Gastroesophageal sphincter (tissue), 4 donors: ENCODE results near the gene ERBB2. TPM values are rescaled to one million over a fixed set of nuclear protein-coding genes. Genes with fewer than 3 reads are reported as not detected.
A peak's percentile ranks its signal among the peaks of the same experiment; 100 is the strongest.

Source experiments
- ATAC-seq: fragments of 150-250 bp; one replicate; pipeline ENCODE4 v1.9.1; 2016; ENCODE audit warnings: mild to moderate bottlenecking, moderate library complexity
- H3K27ac ChIP-seq, 4 donors: fragments of 200-600 bp; sonication (generic) in 3 of 4; 1 replicate in 3 of 4; 2 replicates in 1 of 4; pipeline ENCODE4 v1.5.1; 2016 to 2019
- H3K27me3 ChIP-seq: fragments of 200-600 bp; sonication (generic); one replicate; pipeline ENCODE4 v1.5.1; 2019
- H3K36me3 ChIP-seq, 2 donors: fragments of 200-600 bp; sonication (generic); one replicate each; pipeline ENCODE4 v1.5.1; 2019; ENCODE audit warnings: control low read depth in 1 of 2
- H3K4me1 ChIP-seq, 3 donors: fragments of 200-600 bp; sonication (generic); 1 replicate in 2 of 3; 2 replicates in 1 of 3; pipeline ENCODE4 v1.5.1; 2016 to 2019; ENCODE audit warnings: control low read depth in 2 of 3
- H3K4me3 ChIP-seq, 2 donors: fragments of 200-600 bp; sonication (generic); one replicate each; pipeline ENCODE4 v1.5.1; 2019; ENCODE audit warnings: mild to moderate bottlenecking in 1 of 2, moderate library complexity in 1 of 2
- H3K9me3 ChIP-seq, 3 donors: fragments of 200-600 bp; sonication (generic); one replicate each; pipeline ENCODE4 v1.5.1; 2017 to 2019; ENCODE audit warnings: control low read depth in 2 of 3
- CTCF ChIP-seq, 4 experiments: fragments of 200-600 bp in 2 of 4; fragments of 450-650 bp in 2 of 4; sonication (generic) in 1 of 4; IDR thresholded peaks; one replicate each; pipeline ENCODE4 v1.5.1; 2017 to 2019; ENCODE audit warnings: antibody characterized with exemption in 4 of 4, mild to moderate bottlenecking in 2 of 4, moderate library complexity in 2 of 4
- EP300 ChIP-seq: sonication (generic); formaldehyde crosslinking; IDR thresholded peaks from one replicate; pipeline ENCODE4 v1.6.1; 2017; ENCODE audit warnings: antibody characterized with exemption, mild to moderate bottlenecking
- POLR2A ChIP-seq, 2 donors: fragments of 450-650 bp; IDR thresholded peaks; one replicate each; pipeline ENCODE4 v1.6.1; 2017; ENCODE audit warnings: antibody characterized with exemption in 2 of 2, mild to moderate bottlenecking in 2 of 2, moderate library complexity in 1 of 2
- POLR2AphosphoS5 ChIP-seq: sonication (generic); formaldehyde crosslinking; IDR thresholded peaks from one replicate; pipeline ENCODE4 v1.6.1; 2017; ENCODE audit warnings: antibody characterized with exemption
- WGBS, 2 donors: methylation state at CpG; one replicate each; pipeline ENCODE4 v1.1.5; 2018; ENCODE audit warnings: low coverage in 1 of 2; 5-methylcytosine and 5-hydroxymethylcytosine counted together
- total RNA-seq, 4 donors: library from RNA; depleted of rRNA; stranded (reverse); fragments of >200 nt; gene quantifications; one replicate each; pipeline ENCODE4 v1.1.0, GENCODE V29; 2016

Gene ERBB2
- total RNA-seq, 4 donors from 2014 or later = 43.3 to 60.8 (median 48.2) TPM

DNA sequence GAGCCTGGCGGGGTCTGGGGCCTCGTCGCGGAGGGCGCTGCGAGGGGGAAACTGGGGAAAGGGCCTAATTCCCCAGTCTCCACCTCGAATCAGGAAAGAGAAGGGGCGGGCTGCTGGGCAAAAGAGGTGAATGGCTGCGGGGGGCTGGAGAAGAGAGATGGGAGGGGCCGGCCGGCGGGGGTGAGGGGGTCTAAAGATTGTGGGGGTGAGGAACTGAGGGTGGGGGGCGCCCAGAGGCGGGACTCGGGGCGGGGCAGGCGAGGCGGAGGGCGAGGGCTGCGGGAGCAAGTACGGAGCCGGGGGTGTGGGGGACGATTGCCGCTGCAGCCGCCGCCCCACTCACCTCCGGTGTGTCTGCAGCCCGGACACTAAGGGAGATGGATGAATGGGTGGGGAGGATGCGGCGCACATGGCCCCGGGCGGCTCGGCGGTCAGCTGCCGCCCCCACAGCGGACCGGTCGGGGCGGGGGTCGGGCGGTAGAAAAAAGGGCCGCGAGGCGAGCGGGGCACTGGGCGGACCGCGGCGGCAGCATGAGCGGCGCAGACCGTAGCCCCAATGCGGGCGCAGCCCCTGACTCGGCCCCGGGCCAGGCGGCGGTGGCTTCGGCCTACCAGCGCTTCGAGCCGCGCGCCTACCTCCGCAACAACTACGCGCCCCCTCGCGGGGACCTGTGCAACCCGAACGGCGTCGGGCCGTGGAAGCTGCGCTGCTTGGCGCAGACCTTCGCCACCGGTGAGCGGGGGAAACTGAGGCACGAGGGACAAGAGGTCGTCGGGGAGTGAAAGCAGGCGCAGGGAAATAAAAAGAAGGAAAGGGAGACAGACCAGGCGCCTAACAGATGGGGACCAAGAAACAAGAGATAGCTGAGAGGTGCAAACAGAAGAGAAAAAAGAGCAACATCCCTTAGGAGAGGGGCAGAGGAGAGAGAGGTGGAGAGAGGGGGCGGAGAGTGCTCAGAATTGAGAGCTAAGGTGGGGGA lies 31.6 kb upstream of the ERBB2 start, which contains the start of gene PNMT:
Gene PNMT, plus strand, starts transcription at position 509 of the 980 bp plus-strand sequence. Its CDS starts 23 bp downstream, at position 532.
- peaks cover 0 to 71% (median 30%) of the 10 kb centered on the region in 3 donors for H3K4me1 ChIP-seq
- peaks cover 72% of the 10 kb centered on the region for H3K27me3 ChIP-seq
- peak within 1 kb of the TSS; percentile 20 to 55 for H3K4me3 ChIP-seq
- no peak for TF ChIP-seq EP300
- peak in 3 of 4 experiments; percentile 54 to 74 (median 70) for TF ChIP-seq CTCF (IDR thresholded peaks at IDR 0.05)
- H3K9me3 ChIP-seq = no peaks in the 10 kb centered on the region
- peaks cover 0 to under 1% of the 10 kb centered on the region in 2 donors for H3K36me3 ChIP-seq
- peak within 1 kb of the TSS in 3 of 4 donors; percentile 54 to 70 (median 61) for H3K27ac ChIP-seq
- 4 to 14% methylated on average over 10 to 22 of the region's 85 CpGs for WGBS, 2 donors
- peak; percentile 43 for ATAC-seq

DNA sequence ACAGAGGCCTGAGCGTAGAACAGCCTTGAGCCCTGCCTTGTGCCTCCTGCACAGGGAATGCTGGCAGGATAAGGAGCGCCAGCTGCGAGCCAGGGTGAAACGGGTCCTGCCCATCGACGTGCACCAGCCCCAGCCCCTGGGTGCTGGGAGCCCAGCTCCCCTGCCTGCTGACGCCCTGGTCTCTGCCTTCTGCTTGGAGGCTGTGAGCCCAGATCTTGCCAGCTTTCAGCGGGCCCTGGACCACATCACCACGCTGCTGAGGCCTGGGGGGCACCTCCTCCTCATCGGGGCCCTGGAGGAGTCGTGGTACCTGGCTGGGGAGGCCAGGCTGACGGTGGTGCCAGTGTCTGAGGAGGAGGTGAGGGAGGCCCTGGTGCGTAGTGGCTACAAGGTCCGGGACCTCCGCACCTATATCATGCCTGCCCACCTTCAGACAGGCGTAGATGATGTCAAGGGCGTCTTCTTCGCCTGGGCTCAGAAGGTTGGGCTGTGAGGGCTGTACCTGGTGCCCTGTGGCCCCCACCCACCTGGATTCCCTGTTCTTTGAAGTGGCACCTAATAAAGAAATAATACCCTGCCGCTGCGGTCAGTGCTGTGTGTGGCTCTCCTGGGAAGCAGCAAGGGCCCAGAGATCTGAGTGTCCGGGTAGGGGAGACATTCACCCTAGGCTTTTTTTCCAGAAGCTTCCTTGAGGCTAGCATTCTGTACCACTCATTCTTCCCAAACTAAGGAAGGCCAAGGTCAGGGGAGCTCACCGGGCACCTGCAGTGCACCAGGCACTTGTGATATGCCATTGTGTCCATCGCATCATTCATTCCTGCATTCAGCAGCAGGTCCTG lies 29.7 kb upstream of the ERBB2 start:
- Histone ChIP-seq H3K36me3 (no peaks in the 10 kb centered on the region), H3K27me3 (peaks cover 69% of the 10 kb centered on the region), H3K9me3 (no peaks in the 10 kb centered on the region), H3K4me1 (peaks cover 0 to 53% (median 27%) of the 10 kb centered on the region in 3 donors), H3K27ac (no peak overlapping the region), H3K4me3 (peak overlapping the region in 1 of 2 donors; percentile 55)
- no peak for ATAC-seq
- no peak for TF ChIP-seq CTCF (IDR thresholded peaks at IDR 0.05)
- TF ChIP-seq POLR2A (IDR thresholded peaks at IDR 0.05) = no peak
- no peak for TF ChIP-seq POLR2AphosphoS5
- TF ChIP-seq EP300 = no peak
- WGBS, 2 donors = 83 to 89% methylated on average over 5 to 11 of the region's 23 CpGs

DNA sequence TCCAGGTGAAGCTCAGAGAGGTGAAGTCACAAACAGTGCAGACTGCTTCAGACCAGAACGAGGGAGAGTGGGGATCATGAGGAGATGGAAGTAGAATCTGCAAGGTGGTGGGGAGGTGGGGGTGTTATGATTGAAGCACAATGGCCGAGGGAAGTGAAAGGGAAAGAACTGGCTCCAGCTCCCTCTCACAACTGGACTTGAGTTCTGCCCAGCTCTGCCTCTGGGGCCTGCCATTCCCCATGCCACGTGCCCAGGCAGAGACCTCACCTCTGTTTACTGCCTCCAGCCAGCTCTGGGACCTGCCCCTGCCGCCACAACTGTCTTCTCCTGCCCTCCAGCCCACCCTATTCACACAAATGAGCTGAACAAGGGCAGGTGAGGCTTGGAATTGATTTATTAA lies 29.1 kb upstream of the ERBB2 start:
- H3K27me3 ChIP-seq = peaks cover 63% of the 10 kb centered on the region
- no peak overlapping the region for H3K4me3 ChIP-seq
- no peak overlapping the region for H3K27ac ChIP-seq
- TF ChIP-seq EP300 = no peak
- TF ChIP-seq POLR2A (IDR thresholded peaks at IDR 0.05) = no peak
- no peak for TF ChIP-seq POLR2AphosphoS5
- TF ChIP-seq CTCF (IDR thresholded peaks at IDR 0.05) = no peak
- WGBS, 2 donors = 46 to 54% methylated on average over 4 of the region's 4 CpGs
- no peaks in the 10 kb centered on the region for H3K9me3 ChIP-seq
- no peaks in the 10 kb centered on the region for H3K36me3 ChIP-seq
- no peak for ATAC-seq
- peaks cover 0 to 53% (median 28%) of the 10 kb centered on the region in 3 donors for H3K4me1 ChIP-seq

GRCh38 chr17:39671651-39672521 lies 28.0 kb upstream of the ERBB2 start:
- ATAC-seq = no peak
- no peak overlapping the region for H3K27ac ChIP-seq
- H3K27me3 ChIP-seq = peaks cover 51% of the 10 kb centered on the region
- H3K4me1 ChIP-seq = peaks cover 0 to 53% (median 24%) of the 10 kb centered on the region in 3 donors
- no peaks in the 10 kb centered on the region for H3K9me3 ChIP-seq
- no peak for TF ChIP-seq POLR2A (IDR thresholded peaks at IDR 0.05)
- TF ChIP-seq CTCF (IDR thresholded peaks at IDR 0.05) = peak in 3 of 4 experiments; percentile 9 to 55 (median 26)
- H3K4me3 ChIP-seq = no peak overlapping the region
- WGBS, 2 donors = 20 to 65% methylated on average over 2 to 15 of the region's 19 CpGs
- no peaks in the 10 kb centered on the region for H3K36me3 ChIP-seq
